HG02678 (cell line): ENCODE measurements around the gene JAGN1.
"Not testable (repeated sequence)": the region's sequence is repeated elsewhere in the genome, so short reads cannot be mapped to it uniquely, and the experiment has no call there.

Source experiments
- ATAC-seq: cut with Tn5 transposase; IDR thresholded peaks from one replicate; pipeline ENCODE4 v1.9.1; 2021; ENCODE audit warnings: mild to moderate bottlenecking, moderate library complexity; ENCODE audit not compliant: unreplicated experiment

Gene JAGN1

DNA sequence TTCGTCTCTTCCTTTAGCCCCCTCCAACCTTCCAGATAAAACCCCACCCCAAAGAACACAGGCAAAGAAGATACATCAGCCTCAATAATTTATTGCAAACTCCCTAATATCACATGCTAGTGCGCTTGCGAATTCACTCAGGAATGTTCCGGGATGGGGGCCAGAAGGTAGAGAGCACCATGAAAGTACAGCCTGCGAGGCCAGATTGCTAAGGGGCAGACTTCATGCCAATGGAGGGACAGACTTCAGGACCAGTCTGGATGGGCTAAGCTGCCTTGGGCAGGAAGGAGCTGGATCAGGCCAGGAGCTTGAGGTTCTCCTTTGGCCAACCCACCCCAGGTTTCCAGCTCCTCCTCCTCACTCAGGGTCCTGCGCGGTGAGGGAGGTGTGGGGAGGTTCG lies 23.8 kb upstream of the JAGN1 start:
- no peak for ATAC-seq

DNA sequence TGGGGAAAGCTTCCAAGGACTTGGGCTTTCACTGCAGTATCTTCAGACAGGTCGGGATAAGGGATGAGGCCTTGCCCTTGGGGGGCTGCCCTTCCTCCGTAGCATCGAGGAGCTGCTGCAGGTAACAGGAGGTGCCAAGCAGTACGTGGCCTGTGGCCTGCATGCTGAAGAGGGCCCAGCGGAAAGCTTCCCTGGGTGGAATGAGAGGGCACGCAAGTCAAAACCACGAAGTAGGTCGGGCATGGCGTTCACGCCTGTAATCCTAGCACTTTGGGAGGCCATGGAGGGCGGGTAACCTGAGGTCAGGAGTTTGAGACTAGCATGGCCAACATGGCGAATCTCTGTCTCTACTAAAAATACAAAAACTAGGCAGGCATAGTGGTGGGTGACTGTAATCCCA lies 23.3 kb upstream of the JAGN1 start:
- no peak for ATAC-seq

DNA sequence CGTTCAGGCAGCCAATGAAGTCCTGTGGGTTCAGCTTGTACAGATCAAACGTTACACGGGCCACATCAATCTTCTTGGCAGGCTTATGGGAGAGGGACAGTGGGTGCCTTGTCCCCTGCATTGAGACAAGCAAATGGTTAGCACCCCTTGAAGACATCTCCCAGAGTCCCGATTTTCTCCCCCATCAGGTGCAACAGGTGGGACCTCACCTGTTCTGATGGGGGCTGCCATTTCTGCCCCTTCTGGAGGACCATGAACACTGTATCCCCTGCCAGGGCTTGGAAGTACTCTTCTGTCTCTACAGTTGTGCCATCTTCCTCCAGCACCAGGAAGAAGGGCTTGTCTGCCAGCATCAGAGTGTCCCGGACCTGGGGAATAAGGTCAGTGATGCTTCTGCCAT lies 20.5 kb upstream of the JAGN1 start:
- ATAC-seq: no peak

DNA sequence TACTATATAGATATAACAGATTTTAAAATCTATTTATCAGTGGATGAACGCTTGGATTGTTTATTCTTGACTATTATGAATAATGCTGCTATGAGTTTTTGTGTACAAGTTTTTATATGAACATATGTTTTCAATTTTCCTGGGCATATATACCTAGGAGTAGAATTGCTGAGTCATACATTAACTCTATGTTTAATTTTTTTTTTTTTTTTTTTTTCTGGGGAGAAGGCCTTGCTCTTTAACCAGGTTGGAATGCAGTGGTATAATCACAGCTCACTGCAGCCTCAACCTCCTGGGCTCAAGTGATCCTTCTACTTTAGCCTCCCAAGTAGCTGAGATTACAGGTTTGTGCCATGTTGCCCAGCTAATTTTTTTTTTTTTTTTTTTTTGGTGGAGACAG lies 19.4 kb upstream of the JAGN1 start:
- ATAC-seq: no peak

DNA sequence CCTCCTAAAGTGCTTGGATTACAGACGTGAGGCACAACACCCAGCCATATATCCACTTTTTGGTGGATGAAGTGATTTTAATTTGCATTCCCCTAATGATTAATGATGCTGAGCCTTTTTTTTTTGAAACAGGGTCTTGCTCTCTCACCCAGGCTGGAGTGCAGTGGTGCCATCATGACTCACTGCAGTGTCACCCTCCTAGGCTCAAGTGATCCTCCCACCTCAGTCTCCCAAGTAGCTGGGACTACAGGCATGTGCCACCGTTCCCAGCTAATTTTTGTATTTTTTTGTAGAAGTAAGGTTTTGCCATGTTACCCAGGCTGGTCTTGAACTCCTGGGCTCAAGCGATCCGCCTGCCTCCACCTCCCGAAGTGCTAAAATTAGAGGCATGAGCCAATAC lies 18.3 kb upstream of the JAGN1 start:
- not testable (repeated sequence) for ATAC-seq

DNA sequence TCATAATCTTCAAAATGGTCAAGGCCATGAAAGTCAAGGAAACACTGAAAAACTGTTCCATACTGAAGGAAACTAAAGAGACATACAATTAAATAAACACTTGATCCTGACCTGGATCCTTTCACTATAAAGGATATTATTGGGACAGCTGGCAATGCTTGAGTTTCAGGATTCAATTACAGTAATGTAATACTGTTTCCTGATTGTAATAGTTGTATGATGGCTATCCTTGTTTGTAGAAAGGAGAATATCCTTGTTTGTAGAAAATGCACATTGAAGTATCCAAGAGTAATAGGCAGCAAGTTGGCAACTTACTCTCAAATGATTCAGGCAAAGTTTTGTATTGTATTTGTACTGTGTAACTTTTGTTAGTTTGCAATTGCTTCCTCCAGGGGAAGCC lies 15.0 kb upstream of the JAGN1 start:
- no peak for ATAC-seq

DNA sequence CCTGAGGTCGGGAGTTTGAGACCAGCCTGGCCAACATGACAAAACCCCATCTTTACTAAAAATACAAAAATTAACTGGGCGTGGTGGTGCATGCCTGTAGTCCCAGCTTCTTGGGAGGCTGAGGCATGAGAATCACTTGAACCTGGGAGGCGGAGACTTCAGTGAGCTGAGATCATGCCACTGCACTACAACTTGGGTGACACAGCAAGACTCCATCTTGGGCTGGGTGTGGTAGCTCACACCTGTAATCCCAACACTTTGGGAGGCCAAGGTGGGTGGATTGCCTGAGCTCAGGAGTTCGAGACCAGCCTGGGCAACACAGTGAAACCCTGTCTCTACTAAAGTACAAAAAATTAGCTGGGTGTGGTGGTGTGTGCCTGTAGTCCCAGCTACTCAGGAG lies 14.2 kb upstream of the JAGN1 start:
- ATAC-seq: not testable (repeated sequence)

DNA sequence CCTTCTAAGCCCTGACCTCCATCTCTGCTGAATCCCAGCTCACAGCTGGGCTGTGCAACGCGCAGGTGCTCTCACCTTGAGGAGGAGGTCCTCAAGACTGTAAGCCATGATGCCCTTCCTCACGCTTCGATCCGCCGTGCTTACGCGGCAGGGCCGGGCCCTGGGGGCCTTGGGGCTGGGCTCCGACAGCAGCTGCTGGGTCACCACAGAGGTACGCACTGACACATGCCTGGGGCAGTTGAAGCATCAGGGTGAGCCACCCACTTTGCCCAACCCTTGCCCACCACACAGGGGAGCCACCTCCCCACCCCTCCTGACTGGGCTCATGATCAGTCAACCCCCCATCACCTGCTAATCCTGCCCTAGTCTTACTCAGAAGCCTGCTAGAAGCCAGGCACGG lies 13.4 kb upstream of the JAGN1 start:
- ATAC-seq: no peak

DNA sequence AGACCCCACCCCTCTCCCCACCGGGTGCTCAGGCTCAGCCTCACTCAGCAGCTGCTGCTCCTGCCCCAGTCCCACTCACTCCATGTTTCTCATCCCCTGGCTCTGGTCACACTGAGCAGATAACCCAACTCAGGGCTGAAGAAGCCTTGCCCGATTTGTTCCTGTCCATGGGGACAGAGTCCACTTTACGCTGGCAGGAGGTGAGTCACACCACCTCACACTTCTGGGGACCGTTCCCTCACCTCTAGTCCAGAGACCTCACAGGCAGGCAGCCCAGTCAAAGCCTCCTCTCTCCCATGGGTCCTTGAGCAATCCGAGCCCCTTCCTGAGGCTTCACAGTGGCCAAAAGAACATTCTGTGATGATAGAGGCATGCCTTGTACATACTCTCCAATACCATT lies 11.7 kb upstream of the JAGN1 start:
- no peak for ATAC-seq

DNA sequence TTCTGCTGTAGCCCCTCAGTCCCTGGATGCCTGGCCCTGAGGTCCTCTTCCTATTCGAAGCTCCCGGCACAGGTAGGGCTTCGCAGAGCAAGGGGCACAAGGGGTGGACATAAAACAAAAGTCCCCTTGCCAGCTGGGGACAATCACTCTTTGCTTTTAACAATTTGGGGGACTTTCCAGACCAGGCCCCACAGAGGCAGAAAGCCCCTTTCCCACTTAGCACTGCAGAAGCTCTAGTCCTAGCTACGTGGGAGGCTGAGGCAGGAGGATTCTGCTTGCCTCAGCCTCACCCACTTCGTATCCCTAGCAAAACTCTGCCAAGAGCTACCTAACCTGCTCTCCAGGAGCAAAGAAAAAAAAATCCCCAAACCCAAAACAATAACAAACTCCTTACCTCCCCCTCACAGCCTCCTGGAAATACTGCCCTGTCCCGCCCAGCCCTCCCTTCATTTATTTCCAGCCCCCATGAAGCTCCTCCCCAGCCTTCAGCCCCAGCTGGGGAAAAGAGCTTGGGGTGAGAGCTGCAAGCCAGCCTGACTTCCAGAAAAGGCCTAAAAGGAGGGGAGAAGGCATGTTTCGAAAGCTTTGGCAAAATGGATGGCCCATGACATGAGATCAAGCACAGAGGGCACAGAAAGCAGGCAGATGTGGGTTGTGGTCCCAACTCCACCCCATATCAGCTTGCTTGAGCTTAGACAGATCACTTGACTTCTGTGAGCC lies 10.4 kb upstream of the JAGN1 start, which contains the start of gene CIDEC:
CIDEC (minus strand) TSS at position 424 of the 720 bp plus-strand sequence. CDS start 1,767 bp downstream, outside the sequence.
- ATAC-seq: no peak

DNA sequence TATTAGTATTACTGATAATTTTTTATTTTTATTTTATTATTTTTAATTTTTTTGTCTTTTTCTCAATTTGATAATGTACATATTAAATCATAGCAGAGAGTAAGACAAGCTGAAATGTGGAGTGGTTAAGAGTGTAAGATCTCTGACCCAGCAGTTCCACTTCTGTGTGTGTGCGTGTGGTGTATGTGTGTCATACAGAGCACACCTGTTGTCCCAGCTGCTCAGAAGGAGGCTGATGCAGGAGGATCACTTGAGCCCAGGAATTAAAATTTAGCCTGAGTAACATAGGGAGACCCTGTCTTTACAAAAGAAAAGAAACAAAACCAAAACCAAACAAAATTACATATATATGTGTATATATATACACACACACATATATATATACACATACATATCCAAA lies 9.0 kb upstream of the JAGN1 start:
- ATAC-seq: no peak

DNA sequence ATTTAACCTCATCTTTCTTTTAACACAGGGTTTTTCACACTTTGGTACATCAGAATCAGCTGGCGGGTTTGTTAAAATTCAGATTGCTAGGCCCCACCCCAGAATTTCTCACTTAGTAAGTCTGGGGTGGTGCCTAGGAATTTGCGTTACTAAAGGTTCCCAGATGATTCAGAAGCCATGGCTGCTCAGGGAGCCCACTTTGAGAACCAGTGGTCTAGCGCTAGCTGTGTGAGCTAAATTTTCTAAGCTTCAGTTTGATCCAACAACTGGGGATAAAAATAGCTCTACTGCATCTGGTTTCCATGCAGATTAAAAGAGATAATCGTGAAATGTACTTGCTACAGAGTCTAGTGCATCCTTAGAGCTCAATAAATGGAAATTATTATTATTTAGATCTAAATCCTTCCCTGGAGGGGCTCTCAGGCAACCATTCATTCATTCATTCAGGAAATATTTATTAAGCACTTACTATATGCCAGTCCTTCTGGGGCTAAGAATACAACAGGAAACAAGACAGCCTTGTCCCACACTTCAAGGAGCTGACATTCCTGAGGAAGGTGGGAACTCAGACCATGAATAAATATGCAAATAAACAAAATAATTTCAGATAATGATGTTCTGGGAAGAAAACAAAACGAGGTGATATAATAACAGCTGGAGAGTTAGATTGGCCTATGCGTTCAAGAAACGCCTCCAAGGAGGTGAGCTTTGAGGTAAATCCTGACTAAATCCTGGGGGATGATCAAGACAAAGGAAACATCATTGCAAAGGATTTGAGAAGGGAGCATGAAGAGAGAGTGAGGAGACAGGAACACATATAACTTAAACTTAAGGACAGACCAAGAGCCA lies 6.5 kb upstream of the JAGN1 start:
- no peak for ATAC-seq

DNA sequence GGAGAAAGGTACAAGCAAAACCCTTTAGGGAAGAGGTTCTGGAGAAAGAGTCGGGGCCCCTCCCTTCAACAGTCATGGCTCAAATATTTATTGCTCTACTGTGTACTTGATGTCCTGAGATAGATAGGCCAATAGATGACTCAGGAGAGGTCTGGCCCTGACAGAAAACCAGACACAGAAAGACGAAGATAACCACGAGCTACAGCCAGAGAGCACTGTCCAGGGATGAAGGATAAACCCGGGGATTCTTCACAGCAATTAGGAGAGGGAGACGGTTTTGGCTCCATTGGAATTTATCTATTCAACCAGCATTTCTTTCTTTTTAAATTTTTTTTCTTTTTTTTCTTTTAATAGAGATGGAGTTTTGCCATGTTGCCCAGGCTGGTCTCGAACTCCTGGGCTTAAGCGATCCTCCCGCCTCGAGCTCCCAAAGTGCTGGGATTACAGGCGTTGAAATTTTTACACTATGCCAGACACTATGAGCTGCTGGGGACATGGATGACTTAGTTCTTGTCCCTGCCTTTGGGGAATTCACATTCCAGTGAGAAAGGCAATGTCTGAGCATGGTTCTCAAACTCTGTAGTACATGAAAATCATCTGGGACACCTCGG lies 5.8 kb upstream of the JAGN1 start:
- no peak for ATAC-seq

DNA sequence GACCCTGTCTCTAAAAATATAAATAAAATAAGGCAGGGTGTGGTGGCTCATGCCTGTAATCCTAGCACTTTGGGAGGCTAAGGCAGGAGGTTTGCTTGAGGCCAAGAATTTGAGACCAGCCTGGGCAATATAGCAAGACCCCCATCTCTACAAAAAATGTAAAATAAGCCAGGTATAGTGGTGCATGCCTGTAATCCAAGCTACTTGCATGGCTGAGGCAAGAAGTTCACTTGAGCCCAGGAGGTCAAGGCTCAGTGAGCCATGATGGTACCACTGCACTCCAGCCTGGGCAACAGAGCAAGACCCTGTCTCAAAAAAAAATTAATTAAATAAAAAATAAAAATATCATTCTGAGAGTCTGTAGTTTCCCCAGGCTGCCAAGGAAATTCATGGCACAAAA lies 4.1 kb upstream of the JAGN1 start:
- ATAC-seq: no peak

DNA sequence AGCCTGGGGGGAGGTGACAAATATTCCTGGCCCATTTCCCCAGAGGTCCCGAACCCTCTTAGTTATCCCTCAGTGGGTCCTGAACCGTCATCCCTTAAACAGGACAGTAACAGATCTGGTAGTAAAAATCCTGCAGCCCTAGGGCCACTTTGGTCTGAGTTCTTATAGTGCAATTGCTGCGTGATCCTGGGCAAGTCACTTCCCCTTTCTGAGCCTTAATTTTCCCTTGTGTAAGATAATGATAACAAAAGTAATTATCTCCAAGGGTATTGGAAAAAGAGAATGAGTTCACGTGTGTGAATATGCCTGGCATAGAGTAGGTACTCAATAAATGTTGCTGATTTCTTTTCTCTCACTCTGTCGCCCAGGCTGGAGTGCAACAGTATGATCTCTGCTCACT lies 2.9 kb upstream of the JAGN1 start:
- ATAC-seq: no peak

DNA sequence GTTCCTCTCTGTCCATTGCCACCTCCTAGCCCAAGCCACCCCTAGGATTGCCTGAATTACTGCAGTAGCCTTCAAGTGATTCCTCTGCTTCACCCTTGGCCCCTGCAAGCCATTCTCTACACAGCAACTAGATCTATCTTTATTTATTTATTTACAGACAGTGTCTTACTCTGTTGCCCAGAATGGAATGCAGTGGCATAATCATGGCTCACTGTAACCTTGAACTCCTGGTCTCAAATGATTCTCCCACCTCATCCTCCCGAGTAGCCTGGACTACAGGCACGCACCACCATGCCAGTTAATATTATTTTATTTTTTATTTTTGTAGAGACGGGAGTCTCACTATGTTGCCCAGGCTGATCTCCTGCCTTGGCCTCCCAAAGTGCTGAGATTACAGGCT lies 1.9 kb upstream of the JAGN1 start:
- ATAC-seq: no peak

DNA sequence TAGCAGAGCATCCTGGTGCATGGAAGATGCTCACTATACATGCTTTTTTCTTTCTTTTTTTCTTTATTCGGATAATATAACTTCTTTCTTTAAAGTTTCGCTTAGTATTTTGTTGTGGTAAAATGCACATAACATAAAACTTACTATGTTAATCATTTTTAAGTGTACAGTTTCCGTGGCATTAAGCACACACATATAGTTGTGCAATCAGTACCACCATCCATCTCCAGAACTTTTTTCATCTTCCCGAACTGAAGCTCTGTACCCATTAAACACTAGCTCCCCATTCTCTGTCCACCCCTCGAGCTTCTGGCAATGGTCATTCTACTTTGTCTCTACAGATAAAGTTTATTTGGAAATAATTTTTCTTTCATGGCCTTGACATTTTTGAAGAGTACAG lies 1.0 kb upstream of the JAGN1 start:
- ATAC-seq: no peak

DNA sequence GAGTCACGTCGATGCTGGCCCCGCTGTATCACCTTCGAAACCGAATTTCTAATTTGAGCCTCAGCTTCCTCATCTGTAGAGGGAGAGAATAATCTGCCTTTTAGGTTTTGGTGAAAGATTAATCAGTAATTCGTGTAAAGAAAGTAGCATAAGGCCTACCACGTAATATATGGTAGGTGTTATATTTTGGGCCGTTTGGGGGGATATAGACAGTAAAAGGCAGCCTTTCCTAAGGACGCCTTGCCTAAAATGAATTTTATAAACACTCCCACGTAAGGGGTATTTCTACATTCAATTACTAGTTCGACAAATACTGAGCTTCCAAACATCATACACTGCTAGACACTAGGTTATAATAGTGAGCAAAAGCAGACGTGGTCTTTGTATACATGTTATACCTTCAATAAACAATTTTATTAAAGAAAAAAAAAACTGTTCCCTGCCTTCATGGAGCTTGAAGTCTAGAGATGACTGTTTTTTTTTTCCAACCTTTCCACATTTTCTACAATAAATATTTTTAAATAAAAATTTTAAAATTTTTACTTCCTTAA lies 737 bp downstream of the JAGN1 start:
- ATAC-seq: no peak

DNA sequence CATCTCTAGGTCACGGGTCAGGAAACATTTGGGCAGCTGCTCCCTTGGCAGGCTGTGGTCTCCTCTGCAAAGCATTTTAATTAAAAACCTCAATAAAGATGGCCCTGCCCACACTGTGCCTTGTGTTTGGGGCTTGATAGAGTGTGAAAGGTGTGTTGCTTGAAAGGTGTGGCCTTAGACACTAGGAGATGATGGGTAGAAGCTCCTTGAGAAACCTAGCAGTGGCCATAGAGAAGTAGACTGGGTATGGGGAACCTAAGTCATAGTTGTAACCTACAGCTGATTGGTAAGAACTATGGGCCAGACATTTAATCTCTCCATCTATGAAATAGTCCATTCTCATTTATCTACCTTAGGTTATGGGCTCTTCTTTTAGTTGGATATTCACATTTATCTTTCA lies 3.3 kb downstream of the JAGN1 start:
- no peak for ATAC-seq

DNA sequence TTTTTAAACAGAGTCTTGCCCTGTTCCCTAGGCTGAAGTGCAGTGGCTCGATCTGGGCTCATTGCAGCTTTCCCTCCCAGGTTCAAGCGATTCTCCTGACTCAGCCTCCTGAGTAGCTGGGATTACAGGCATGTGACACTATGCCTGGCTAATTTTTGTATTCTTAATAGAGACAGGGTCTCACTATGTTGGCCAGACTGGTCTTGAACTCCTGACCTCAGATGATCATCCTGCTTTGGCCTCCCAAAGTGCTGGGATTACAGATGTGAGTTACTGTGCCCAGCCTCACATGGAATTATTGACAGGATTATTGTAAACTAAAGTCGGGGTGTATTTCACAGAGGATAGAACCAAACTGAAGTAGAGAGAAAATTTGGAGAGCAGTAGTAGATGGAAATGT lies 5.3 kb downstream of the JAGN1 start:
- not testable (repeated sequence) for ATAC-seq

DNA sequence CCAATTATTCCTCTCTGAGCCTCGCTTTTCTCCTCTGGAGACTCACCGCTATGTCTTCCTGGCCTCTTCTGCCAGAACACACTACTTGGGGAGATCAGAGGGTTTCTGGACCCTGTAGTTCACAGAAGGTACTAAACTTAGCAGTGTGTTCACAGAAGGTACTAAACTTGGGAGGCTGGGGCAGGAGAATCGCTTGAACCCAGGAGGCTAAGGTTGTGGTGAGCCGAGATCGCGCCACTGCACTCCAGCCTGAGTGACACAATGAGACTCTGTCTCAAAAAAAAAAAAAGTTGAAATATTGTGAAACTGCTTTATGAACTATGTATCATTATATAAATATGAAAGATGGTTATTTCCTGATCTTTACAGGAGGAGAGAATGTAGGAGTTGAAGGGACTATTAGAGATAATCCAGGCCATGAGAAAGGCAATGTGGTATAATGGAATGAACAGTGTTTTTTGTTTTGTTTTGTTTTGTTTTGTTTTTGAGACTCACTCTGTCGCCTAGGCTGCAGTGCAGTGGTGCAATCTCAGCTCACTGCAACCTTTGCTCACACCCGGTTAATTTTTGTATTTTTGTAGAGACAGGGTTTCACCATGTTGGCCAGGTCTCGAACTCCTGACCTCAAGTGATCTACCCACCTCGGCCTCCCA lies 6.5 kb downstream of the JAGN1 start:
- ATAC-seq: not testable (repeated sequence)
